ENCODE measurements around the gene GABARAPL1.

GABARAPL1 gene

DNA sequence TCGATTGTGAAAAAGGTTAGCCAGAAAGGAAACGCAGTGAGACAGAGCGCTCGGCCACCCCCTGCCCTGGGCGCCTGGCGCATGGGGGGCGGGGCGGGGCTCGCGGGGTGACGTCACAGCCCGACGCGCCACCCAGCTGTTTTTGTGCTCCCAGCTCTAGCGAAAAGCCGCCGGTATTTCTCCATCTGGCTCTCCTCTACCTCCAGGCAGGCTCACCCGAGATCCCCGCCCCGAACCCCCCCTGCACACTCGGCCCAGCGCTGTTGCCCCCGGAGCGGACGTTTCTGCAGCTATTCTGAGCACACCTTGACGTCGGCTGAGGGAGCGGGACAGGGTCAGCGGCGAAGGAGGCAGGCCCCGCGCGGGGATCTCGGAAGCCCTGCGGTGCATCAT, at the start of gene GABARAPL1:
Gene GABARAPL1 (plus strand): TSS at position 139 of the 393 bp plus-strand sequence. CDS start 253 bp downstream, at position 392.
- no peak for TF ChIP-seq CTCF (IDR thresholded peaks at IDR 0.05; ENCODE audit: insufficient read depth, low read depth, low read length, missing control alignments)
- H3K4me3 ChIP-seq (ENCODE audit: low read depth, low read length) = peak within 1 kb of the TSS; percentile 68
- peak; percentile 69 for DNase-seq (ENCODE audit: low read depth)

- H3K4me3 ChIP-seq (ENCODE audit: low read depth, low read length) = no peak overlapping the region
- TF ChIP-seq CTCF (IDR thresholded peaks at IDR 0.05; ENCODE audit: insufficient read depth, low read depth, low read length, missing control alignments) = no peak
- no peak for DNase-seq (ENCODE audit: low read depth)
Measured at GRCh38 chr12:10163084-10163483, 49.6 kb upstream of the GABARAPL1 start.

GRCh38 chr12:10165421-10165820, 47.3 kb upstream of the GABARAPL1 start:
- no peak overlapping the region for H3K4me3 ChIP-seq (ENCODE audit: low read depth, low read length)
- no peak for TF ChIP-seq CTCF (IDR thresholded peaks at IDR 0.05; ENCODE audit: insufficient read depth, low read depth, low read length, missing control alignments)
- DNase-seq (ENCODE audit: low read depth) = no peak

GRCh38 chr12:10167599-10167998, 45.1 kb upstream of the GABARAPL1 start:
- TF ChIP-seq CTCF (IDR thresholded peaks at IDR 0.05; ENCODE audit: insufficient read depth, low read depth, low read length, missing control alignments) = no peak
- DNase-seq (ENCODE audit: low read depth) = no peak

GRCh38 chr12:10169104-10169503, 43.6 kb upstream of the GABARAPL1 start:
- no peak for TF ChIP-seq CTCF (IDR thresholded peaks at IDR 0.05; ENCODE audit: insufficient read depth, low read depth, low read length, missing control alignments)
- H3K4me3 ChIP-seq (ENCODE audit: low read depth, low read length) = no peak overlapping the region
- no peak for DNase-seq (ENCODE audit: low read depth)

More at GRCh38 chr12:10167599-10167998, 45.1 kb upstream of the GABARAPL1 start:
- no peak overlapping the region for H3K4me3 ChIP-seq (ENCODE audit: low read depth, low read length)

- H3K4me3 ChIP-seq (ENCODE audit: low read depth, low read length) = no peak overlapping the region
- DNase-seq (ENCODE audit: low read depth) = no peak
- TF ChIP-seq CTCF (IDR thresholded peaks at IDR 0.05; ENCODE audit: insufficient read depth, low read depth, low read length, missing control alignments) = no peak
Measured at GRCh38 chr12:10170216-10170615, 42.5 kb upstream of the GABARAPL1 start.

- DNase-seq (ENCODE audit: low read depth) = no peak
- TF ChIP-seq CTCF (IDR thresholded peaks at IDR 0.05; ENCODE audit: insufficient read depth, low read depth, low read length, missing control alignments) = no peak
- H3K4me3 ChIP-seq (ENCODE audit: low read depth, low read length) = no peak within 1 kb of the TSS
Measured at GRCh38 chr12:10171973-10172728, 40.5 kb upstream of the GABARAPL1 start, which contains the start of gene OLR1. Gene OLR1 (minus strand): TSS chr12:10172132. CDS start chr12:10172077, 55 bp downstream.
